Fibroblast of lung (primary cell): ENCODE measurements around the gene VENTX. TPM values are rescaled to one million over a fixed set of nuclear protein-coding genes. Genes with fewer than 3 reads are reported as not detected.
"Not testable (repeated sequence)": the region's sequence is repeated elsewhere in the genome, so short reads cannot be mapped to it uniquely, and the experiment has no call there.

ENCODE experiments used
- DNase-seq, 2 donors: peaks; one replicate each; pipeline versions ENCODE4 v3.0.0 to v3.0.0-alpha.2; 2010; ENCODE audit warnings: low read depth in 2 of 2
- H2AFZ ChIP-seq: 2 replicates; pipeline ENCODE4 v1.5.1; 2012; ENCODE audit warnings: low read length, control low read depth, inconsistent platforms
- H3K27ac ChIP-seq: 2 replicates; pipeline ENCODE4 v1.5.1; 2011; ENCODE audit warnings: low read length, control low read depth; ENCODE audit not compliant: insufficient read depth
- H3K27me3 ChIP-seq: 2 replicates; pipeline ENCODE4 v1.5.1; 2011; ENCODE audit warnings: mild to moderate bottlenecking, low read length; ENCODE audit not compliant: control insufficient read depth, insufficient read depth
- H3K36me3 ChIP-seq: 2 replicates; pipeline ENCODE4 v1.5.1; 2011; ENCODE audit warnings: low read length; ENCODE audit not compliant: control insufficient read depth, insufficient read depth
- H3K4me1 ChIP-seq: 2 replicates; pipeline ENCODE4 v1.5.1; 2011; ENCODE audit warnings: low read length; ENCODE audit not compliant: control insufficient read depth, insufficient read depth; ENCODE audit errors: extremely low read depth
- H3K4me2 ChIP-seq: 2 replicates; pipeline ENCODE4 v1.5.1; 2011; ENCODE audit warnings: low read length, control low read depth; ENCODE audit not compliant: insufficient read depth; ENCODE audit errors: extremely low read depth
- H3K4me3 ChIP-seq, 4 experiments: fragments of 200-600 bp in 1 of 4; sonication (generic) in 1 of 4; replicated peaks in 1 of 4; 2 replicates each; pipeline ENCODE4 v1.5.1; 2011 to 2016; ENCODE audit warnings: low read length in 4 of 4, low read depth in 3 of 4, mild to moderate bottlenecking in 3 of 4, control low read depth in 2 of 4, inconsistent platforms in 1 of 4, mixed read lengths in 1 of 4; ENCODE audit not compliant: insufficient read depth in 1 of 4; ENCODE audit errors: control extremely low read depth in 1 of 4
- H3K79me2 ChIP-seq: 2 replicates; pipeline ENCODE4 v1.5.1; 2012; ENCODE audit warnings: mild to moderate bottlenecking, low read length, inconsistent platforms; ENCODE audit not compliant: control insufficient read depth, insufficient read depth
- H3K9ac ChIP-seq: 2 replicates; pipeline ENCODE4 v1.5.1; 2011; ENCODE audit warnings: mild to moderate bottlenecking, low read length, control low read depth; ENCODE audit not compliant: insufficient read depth
- H3K9me3 ChIP-seq: 2 replicates; pipeline ENCODE4 v1.5.1; 2012; ENCODE audit warnings: low read depth, low read length; ENCODE audit not compliant: control insufficient read depth, insufficient read depth
- H4K20me1 ChIP-seq: 2 replicates; pipeline ENCODE4 v1.5.1; 2011; ENCODE audit warnings: low read length; ENCODE audit not compliant: control insufficient read depth, insufficient read depth; ENCODE audit errors: extremely low read depth
- CTCF ChIP-seq, 2 donors: IDR thresholded peaks in 1 of 2; conservative IDR thresholded peaks in 1 of 2; 1 replicate in 1 of 2; 2 replicates in 1 of 2; pipeline ENCODE4 v1.5.1; 2011 to 2012; ENCODE audit warnings: low read length in 2 of 2, control low read depth in 1 of 2, inconsistent platforms in 1 of 2, low read depth in 1 of 2, mild to moderate bottlenecking in 1 of 2
- EZH2 ChIP-seq: IDR thresholded peaks from 2 replicates; pipeline ENCODE4 v1.5.1; 2012; ENCODE audit warnings: low read length, control low read depth, mild to moderate bottlenecking; ENCODE audit errors: missing control alignments
- polyA plus RNA-seq, 2 donors: library from polyadenylated mRNA; depleted of rRNA in 1 of 2; stranded (reverse) in 1 of 2; unstranded in 1 of 2; fragments of >200 nt; gene quantifications; 2 replicates each; pipeline ENCODE4 v1.2.1, GENCODE V29; 2011 to 2012; ENCODE audit warnings: missing spikeins in 1 of 2
- total RNA-seq: library from RNA; depleted of rRNA; stranded (reverse); fragments of >200 nt; gene quantifications from 2 replicates; pipeline ENCODE4 v1.2.1, GENCODE V29; 2014

VENTX gene
- total and polyA plus RNA-seq, 2 donors (not counting 1 experiment from before 2014, with no cell fraction given) = not detected

- H3K27me3 ChIP-seq = no peaks in the 10 kb centered on the region
Measured at GRCh38 chr10:133219782-133220181, 17.9 kb upstream of the VENTX start.

GRCh38 chr10:133221331-133221730 is 16.3 kb upstream of the VENTX start:
- no peak for DNase-seq
- no peak overlapping the region for H3K9ac ChIP-seq
- H2AFZ ChIP-seq = no peak overlapping the region
- H3K79me2 ChIP-seq = no peaks in the 10 kb centered on the region
- H3K4me3 ChIP-seq = no peak overlapping the region
- no peaks in the 10 kb centered on the region for H3K9me3 ChIP-seq
- no peaks in the 10 kb centered on the region for H3K36me3 ChIP-seq
- H3K27ac ChIP-seq = no peak overlapping the region
- no peak overlapping the region for H3K4me2 ChIP-seq
- no peaks in the 10 kb centered on the region for H3K4me1 ChIP-seq
- no peaks in the 10 kb centered on the region for H3K27me3 ChIP-seq
- no peak for TF ChIP-seq EZH2
- TF ChIP-seq CTCF (conservative IDR thresholded peaks at IDR 0.05 in 1 of 2, IDR thresholded peaks at IDR 0.05 in 1 of 2; ENCODE audit: low read depth in 1 of 2, low read length in 2 of 2) = no peak
- no peaks in the 10 kb centered on the region for H4K20me1 ChIP-seq

More at GRCh38 chr10:133219782-133220181, 17.9 kb upstream of the VENTX start:
- no peak for DNase-seq
- no peaks in the 10 kb centered on the region for H3K4me1 ChIP-seq
- H3K4me2 ChIP-seq = no peak overlapping the region
- H4K20me1 ChIP-seq = no peaks in the 10 kb centered on the region
- H3K27ac ChIP-seq = no peak overlapping the region
- H3K36me3 ChIP-seq = no peaks in the 10 kb centered on the region
- TF ChIP-seq CTCF (conservative IDR thresholded peaks at IDR 0.05 in 1 of 2, IDR thresholded peaks at IDR 0.05 in 1 of 2; ENCODE audit: low read depth in 1 of 2, low read length in 2 of 2) = no peak
- no peak for TF ChIP-seq EZH2
- no peak overlapping the region for H3K9ac ChIP-seq
- H3K9me3 ChIP-seq = no peaks in the 10 kb centered on the region
- no peak overlapping the region for H2AFZ ChIP-seq
- no peak overlapping the region for H3K4me3 ChIP-seq
- no peaks in the 10 kb centered on the region for H3K79me2 ChIP-seq

GRCh38 chr10:133221756-133222155 is 15.9 kb upstream of the VENTX start:
- not testable (repeated sequence) for H3K4me1 ChIP-seq

More at GRCh38 chr10:133221756-133222155, 15.9 kb upstream of the VENTX start:
- not testable (repeated sequence) for DNase-seq, H3K79me2 ChIP-seq, H3K27me3 ChIP-seq, H3K4me2 ChIP-seq, H2AFZ ChIP-seq, H3K9ac ChIP-seq, H3K36me3 ChIP-seq, H3K9me3 ChIP-seq, H4K20me1 ChIP-seq, H3K4me3 ChIP-seq, H3K27ac ChIP-seq
